SK-N-SH (cell line): Measurements from ENCODE around the gene MYLIP.

Experiments used
- FOSL2 ChIP-seq: IDR thresholded peaks from 2 replicates; pipeline ENCODE4 v1.4.0; 2012; ENCODE audit warnings: low read depth, mild to moderate bottlenecking, moderate library complexity, borderline replicate concordance
- JUND ChIP-seq: IDR thresholded peaks from 2 replicates; pipeline ENCODE4 v1.4.0; 2012
- SIN3A ChIP-seq: IDR thresholded peaks from 2 replicates; pipeline ENCODE4 v1.6.1; 2012; ENCODE audit warnings: low read depth, mild to moderate bottlenecking, low read length, moderate library complexity, borderline replicate concordance

GRCh38 chr6:16168121-16168520 is 39.2 kb downstream of the MYLIP start:
- TF ChIP-seq SIN3A: no peak
- TF ChIP-seq FOSL2: no peak
- no peak for TF ChIP-seq JUND
